K562 (cell line): ENCODE data around the gene RERG. TPM values are rescaled to one million over a fixed set of nuclear protein-coding genes. Genes with fewer than 3 reads are reported as not detected.

ENCODE experiments used
- ATAC-seq: fragments of 200-7000 bp; cut with Tn5 transposase; 3 replicates; pipeline ENCODE4 v1.9.1; 2020; ENCODE audit warnings: moderate library complexity
- BruUV-seq: library from RNA; stranded (reverse); fragments of 400-500 nt; replicated peaks from 2 replicates; lab custom pipeline; 2021; lab: Mats Ljungman, UMichigan
- CTCF ChIA-PET: fragments of 300-600 bp; formaldehyde crosslinking; extraction: SDS; loops from one replicate; lab custom pipeline; 2021; ENCODE audit warnings: low intra/inter-chr PET ratio; lab: Yijun Ruan, JAX
- POLR2A ChIA-PET: fragments of 300-600, 350-650 bp; sonication (Branson Sonifier 250); formaldehyde crosslinking; extraction: SDS; loops from one replicate; lab custom pipeline; 2021; ENCODE audit warnings: antibody characterized with exemption, inconsistent platforms; lab: Yijun Ruan, JAX
- DNase-seq, 4 experiments: peaks; one replicate each; pipeline versions ENCODE4 v3.0.0 to v3.0.0-alpha.2; 2011 to 2018; ENCODE audit warnings: low spot score in 3 of 4, mixed read lengths in 3 of 4; ENCODE audit errors: extremely low read depth in 1 of 4
- FAIRE-seq: peaks from 2 replicates; lab custom pipeline; 2011; peaks lifted over from hg19 to GRCh38; lab: Jason Lieb, UNC
- H2AFZ ChIP-seq: 2 replicates; pipeline ENCODE4 v1.6.0; 2011; ENCODE audit warnings: low read depth, low read length, control low read depth, inconsistent platforms
- H3K27ac ChIP-seq: fragments of 200-600 bp; 3 replicates; pipeline ENCODE4 v1.8.0; 2011; ENCODE audit warnings: low read depth, mild to moderate bottlenecking, control low read depth, inconsistent platforms, low read length, moderate library complexity, mixed read lengths; ENCODE audit errors: extremely low read depth
- H3K27me3 ChIP-seq, 2 experiments: fragments of 300-600 bp in 1 of 2; 2 replicates in 1 of 2; 3 replicates in 1 of 2; pipeline versions ENCODE4 v1.6.0 to v1.8.0; 2011; ENCODE audit warnings: inconsistent platforms in 2 of 2, low read length in 2 of 2, mild to moderate bottlenecking in 1 of 2, mixed read lengths in 1 of 2, moderate library complexity in 1 of 2; ENCODE audit not compliant: control insufficient read depth in 2 of 2, insufficient read depth in 2 of 2
- H3K36me3 ChIP-seq: fragments of 300-600 bp; 3 replicates; pipeline ENCODE4 v1.8.0; 2011; ENCODE audit warnings: mild to moderate bottlenecking, low read length, inconsistent platforms; ENCODE audit not compliant: control insufficient read depth, insufficient read depth
- H3K4me1 ChIP-seq, 2 experiments: fragments of 200-600 bp in 1 of 2; replicated peaks in 1 of 2; 2 replicates in 1 of 2; 3 replicates in 1 of 2; pipeline versions ENCODE4 v1.5.1 to v1.8.0; 2011; ENCODE audit warnings: inconsistent platforms in 2 of 2, low read length in 2 of 2, mild to moderate bottlenecking in 1 of 2, mixed read lengths in 1 of 2, moderate library complexity in 1 of 2; ENCODE audit not compliant: control insufficient read depth in 2 of 2, insufficient read depth in 2 of 2
- H3K4me2 ChIP-seq: 2 replicates; pipeline ENCODE4 v1.6.1; 2011; ENCODE audit warnings: low read length, control low read depth, inconsistent platforms, mixed read lengths; ENCODE audit not compliant: insufficient read depth
- H3K4me3 ChIP-seq: fragments of 200-600 bp; sonication (generic), shearing (Covaris generic); 2 replicates; pipeline ENCODE4 v1.5.1; 2016; ENCODE audit warnings: control low read depth, inconsistent platforms
- H3K79me2 ChIP-seq: fragments of 200-600 bp; 3 replicates; pipeline ENCODE4 v1.8.0; 2011; ENCODE audit warnings: low read length, inconsistent platforms; ENCODE audit not compliant: control insufficient read depth, insufficient read depth
- H3K9ac ChIP-seq, 2 experiments: 2 replicates each; pipeline versions ENCODE4 v1.6.0 to v1.6.1; 2011; ENCODE audit warnings: low read depth in 2 of 2, low read length in 2 of 2, control low read depth in 1 of 2, inconsistent platforms in 1 of 2, mild to moderate bottlenecking in 1 of 2, mixed read lengths in 1 of 2; ENCODE audit not compliant: insufficient read depth in 1 of 2
- H3K9me1 ChIP-seq: one replicate; pipeline ENCODE4 v1.6.0; 2011; ENCODE audit warnings: inconsistent platforms, mild to moderate bottlenecking, low read length, moderate library complexity; ENCODE audit not compliant: control insufficient read depth, insufficient read depth
- H3K9me3 ChIP-seq: replicated peaks from 2 replicates; pipeline ENCODE4 v1.5.1; 2011; ENCODE audit warnings: low read depth, low read length, inconsistent platforms; ENCODE audit not compliant: control insufficient read depth, insufficient read depth
- H4K20me1 ChIP-seq: replicated peaks from 2 replicates; pipeline ENCODE4 v1.6.1; 2011; ENCODE audit warnings: low read length, inconsistent platforms, mixed read lengths; ENCODE audit not compliant: control insufficient read depth, insufficient read depth
- CUX1 ChIP-seq: fragments of 200-800 bp; sonication (Bioruptor generic); IDR thresholded peaks from 2 replicates; pipeline ENCODE4 v1.6.1; 2016; ENCODE audit warnings: missing genetic modification characterization, missing compliant biosample characterization
- GABPA ChIP-seq: fragments of 200-800 bp; sonication (Bioruptor generic); conservative IDR thresholded peaks from 2 replicates; pipeline ENCODE4 v1.6.1; 2016; ENCODE audit warnings: low read depth, missing genetic modification characterization, missing compliant biosample characterization
- ILF3 ChIP-seq: fragments of 450-650 bp; IDR thresholded peaks from 2 replicates; pipeline ENCODE4 v1.6.1; 2018; ENCODE audit warnings: antibody characterized with exemption, mild to moderate bottlenecking, moderate library complexity, borderline replicate concordance
- KLF16 ChIP-seq: IDR thresholded peaks from 2 replicates; pipeline ENCODE4 v1.6.1; 2016; ENCODE audit warnings: antibody characterized with exemption
- TCF3 ChIP-seq: sonication (generic); formaldehyde crosslinking; IDR thresholded peaks from 2 replicates; pipeline ENCODE4 v1.4.0; 2020; ENCODE audit warnings: mild to moderate bottlenecking, missing genetic modification reagents
- TEAD1 ChIP-seq, 2 experiments: fragments of 450-650 bp in 1 of 2; sonication (generic) in 1 of 2; formaldehyde crosslinking; IDR thresholded peaks; 2 replicates each; pipeline versions ENCODE4 v1.4.0 to v1.8.0; 2020 to 2022; ENCODE audit warnings: mild to moderate bottlenecking in 2 of 2, missing genetic modification reagents in 1 of 2
- WGBS: fragments of 100-300 bp; shearing (Covaris generic); methylation state at CpG from one replicate; pipeline ENCODE4 v1.1.6; 2016; ENCODE audit warnings: low coverage, mixed read lengths; ENCODE audit not compliant: insufficient coverage; ENCODE audit errors: missing lambda C conversion rate; 5-methylcytosine and 5-hydroxymethylcytosine counted together
- in situ Hi-C: fragments of 300-500 bp; cut with MboI; formaldehyde crosslinking; loops from 4 replicates; pipeline ENCODE4 v1.15.0; 2018; ENCODE audit warnings: inconsistent platforms, mixed read lengths
- intact Hi-C: fragments of 100-400 bp; cut with micrococcal nuclease; formaldehyde crosslinking; loops from 2 replicates; pipeline ENCODE4 v1.14.2; 2022
- polyA plus RNA-seq, 8 experiments: library from polyadenylated mRNA; depleted of rRNA in 4 of 8; stranded (reverse) in 5 of 8; unstranded in 3 of 8; fragments of >200 nt; fragmentation: Nextera tagmentation in 2 of 8; fragmentation: Illumina TruSeq in 1 of 8; extraction: Ambion mirVana in 2 of 8; extraction: Trizol in 1 of 8; gene quantifications; 2 replicates each; pipeline versions ENCODE4 v1.2.1 to v1.2.3, GENCODE V29; 2011 to 2014; ENCODE audit warnings: inconsistent platforms in 1 of 8, missing spikeins in 1 of 8
- total RNA-seq, 7 experiments: library from RNA; depleted of rRNA in 6 of 7; stranded (reverse); fragments of >200 nt in 6 of 7; fragmentation: Illumina TruSeq in 2 of 7; extraction: Trizol in 2 of 7; gene quantifications; 2 replicates each; pipeline versions ENCODE4 v1.2.1 to v1.2.3, GENCODE V29; 2011 to 2021; ENCODE audit warnings: low replicate concordance in 1 of 7

The RERG gene
- total and polyA plus RNA-seq, 9 of the 15 experiments (the other 6 are each of a cell fraction or from before 2014, with no cell fraction given) = 2.2 to 7.3 (median 3.0) TPM

- no peak for TF ChIP-seq CUX1 (CRISPR knock-in tag)
- TF ChIP-seq TCF3 (CRISPR knock-in tag) = no peak
- TF ChIP-seq TEAD1 (CRISPR knock-in tag; IDR thresholded peaks at IDR 0.05) = no peak
- no peak for TF ChIP-seq KLF16
Observed at GRCh38 chr12:15208871-15209656, 12.2 kb downstream of the RERG start (continued).

- H3K4me2 ChIP-seq = no peak overlapping the region
- no TSS peak for BruUV-seq
- POLR2A ChIA-PET = no interaction called here
- H3K4me1 ChIP-seq = no peaks in the 10 kb centered on the region
- no peaks in the 10 kb centered on the region for H3K9me3 ChIP-seq
- no peaks in the 10 kb centered on the region for H3K27me3 ChIP-seq
- H3K9me1 ChIP-seq = no peaks in the 10 kb centered on the region
- FAIRE-seq (no peak), DNase-seq (no peak), ATAC-seq (no peak)
- WGBS = 0% methylated on average over 2 of the region's 2 CpGs
- H2AFZ ChIP-seq = no peak overlapping the region
- TF ChIP-seq ILF3 = no peak
- TF ChIP-seq GABPA (tag) = 0 out of 2 replicates have a peak, but pooled peaks have one; percentile 31
- H3K36me3 ChIP-seq = no peaks in the 10 kb centered on the region
- no peak overlapping the region for H3K27ac ChIP-seq
- CTCF ChIA-PET = no interaction called here
- no peak overlapping the region for H3K9ac ChIP-seq
- intact Hi-C loops (no loop called here), in situ Hi-C loops (no loop called here)
- no peak overlapping the region for H3K4me3 ChIP-seq
- H4K20me1 ChIP-seq = no peaks in the 10 kb centered on the region
- H3K79me2 ChIP-seq = no peaks in the 10 kb centered on the region
Observed at GRCh38 chr12:15208140-15208539, 13.1 kb downstream of the RERG start.
